Myocyte (in vitro differentiated cells): ENCODE results near the gene NUDCD3. TPM values are rescaled to one million over a fixed set of nuclear protein-coding genes. Genes with fewer than 3 reads are reported as not detected.

Experiments
- total RNA-seq: library from RNA; depleted of rRNA; stranded (reverse); fragments of >200 nt; gene quantifications from 2 replicates; pipeline ENCODE4 v1.2.3, GENCODE V29; 2014

Gene NUDCD3
- total RNA-seq, 1 donor from 2014 or later: 84.3 TPM

Other genes with a start within 250 kb of the NUDCD3 start
- 31.8 and 34.0 TPM in 2 replicates for gene CAMK2B, start 165.1 kb downstream of the NUDCD3 start, total RNA-seq
- not detected in 2 replicates for gene NPC1L1, start 50.7 kb upstream of the NUDCD3 start, total RNA-seq
- 118 and 123 TPM in 2 replicates for gene DDX56, start 83.2 kb upstream of the NUDCD3 start, total RNA-seq
- gene TMED4, start 91.6 kb upstream of the NUDCD3 start, total RNA-seq: 338 and 363 TPM in 2 replicates
- gene OGDH, start 116.0 kb upstream of the NUDCD3 start, total RNA-seq: 172 and 183 TPM in 2 replicates